CD4-positive, alpha-beta T cell treated with Interleukin-4 for 1 hour (primary cell): ENCODE data around the gene SERPINB3.
"Not testable (repeated sequence)": the region's sequence is repeated elsewhere in the genome, so short reads cannot be mapped to it uniquely, and the experiment has no call there.

Experiments used
- DNase-seq, 2 donors: peaks; one replicate each; pipeline ENCODE4 v3.0.0-alpha.2; 2020 to 2022

SERPINB3 gene

DNA sequence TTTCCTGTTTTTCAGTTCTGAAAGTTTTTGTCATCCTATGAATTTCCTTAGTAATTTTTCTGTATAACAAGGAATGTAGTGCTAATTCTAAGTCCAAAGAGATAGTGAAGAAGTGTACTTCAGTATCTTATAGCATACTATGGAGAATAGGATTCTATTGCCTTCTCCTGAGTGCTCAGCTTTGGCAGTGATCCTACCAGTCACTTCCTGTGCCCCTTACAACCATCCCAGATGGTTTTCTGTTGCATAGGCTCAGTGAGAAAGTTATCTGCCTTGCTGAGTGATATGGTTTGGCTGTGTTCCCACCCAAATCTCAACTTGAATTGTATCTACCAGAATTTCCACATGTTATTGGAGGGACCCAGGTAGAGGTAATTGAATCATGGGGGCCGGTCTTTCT is 17.0 kb downstream of the SERPINB3 start:
- DNase-seq, result not testable (repeated sequence)

DNA sequence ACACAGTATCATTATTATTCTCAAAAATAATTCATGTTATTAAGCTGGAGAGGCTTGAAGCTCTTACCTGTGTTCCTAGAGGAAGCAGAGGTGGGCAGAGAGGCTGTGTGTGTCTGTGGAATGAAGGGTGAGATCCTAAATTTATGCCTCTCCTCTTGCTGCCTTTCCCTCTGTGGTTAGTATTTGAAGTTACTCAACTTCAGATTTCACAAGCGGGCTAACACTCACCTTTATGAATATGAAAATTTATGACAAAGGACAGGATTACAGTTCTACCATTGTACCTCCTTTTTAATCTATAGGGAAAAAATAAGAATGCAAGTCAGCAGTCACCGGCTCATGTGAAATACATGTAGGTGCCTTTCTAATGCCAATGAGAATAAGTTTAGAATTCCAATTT is 17.6 kb downstream of the SERPINB3 start, which contains the start of gene SERPINB4:
Gene SERPINB4 (minus strand): TSS at position 115 of the 400 bp plus-strand sequence. CDS start 679 bp downstream, outside the sequence.
- DNase-seq, result not testable (repeated sequence)

DNA sequence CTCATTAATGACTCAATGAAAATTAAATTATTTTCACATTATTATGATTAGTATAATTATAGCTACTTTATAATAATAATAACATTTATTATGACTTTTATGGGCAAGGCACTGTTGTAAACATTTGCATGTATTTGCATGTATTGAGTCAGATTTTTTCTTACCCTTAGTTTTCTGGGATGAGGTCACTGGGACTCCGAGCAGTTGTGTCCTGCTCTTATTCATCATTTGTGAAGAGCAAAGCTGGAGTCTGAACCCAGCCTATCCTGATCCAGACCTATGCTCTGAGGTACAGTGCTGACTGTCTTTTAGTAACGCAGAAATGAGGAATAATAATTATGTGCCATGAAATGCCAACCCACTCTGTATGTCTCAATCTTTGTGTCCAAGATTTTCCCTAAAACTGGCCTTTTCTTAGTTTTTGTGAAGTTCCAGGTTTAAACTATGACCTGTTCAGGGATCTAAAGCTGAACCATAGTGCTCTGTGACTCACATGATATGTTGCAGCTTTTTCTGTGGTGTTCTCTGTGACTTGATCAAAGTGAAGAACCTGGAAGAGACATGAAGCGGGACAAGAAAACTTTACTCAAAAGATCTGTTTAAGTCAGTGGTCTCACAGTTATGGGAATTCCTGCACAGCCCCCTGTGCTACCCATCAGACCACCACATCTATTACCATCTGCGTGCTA is 18.9 kb downstream of the SERPINB3 start:
- DNase-seq, result not testable (repeated sequence)

DNA sequence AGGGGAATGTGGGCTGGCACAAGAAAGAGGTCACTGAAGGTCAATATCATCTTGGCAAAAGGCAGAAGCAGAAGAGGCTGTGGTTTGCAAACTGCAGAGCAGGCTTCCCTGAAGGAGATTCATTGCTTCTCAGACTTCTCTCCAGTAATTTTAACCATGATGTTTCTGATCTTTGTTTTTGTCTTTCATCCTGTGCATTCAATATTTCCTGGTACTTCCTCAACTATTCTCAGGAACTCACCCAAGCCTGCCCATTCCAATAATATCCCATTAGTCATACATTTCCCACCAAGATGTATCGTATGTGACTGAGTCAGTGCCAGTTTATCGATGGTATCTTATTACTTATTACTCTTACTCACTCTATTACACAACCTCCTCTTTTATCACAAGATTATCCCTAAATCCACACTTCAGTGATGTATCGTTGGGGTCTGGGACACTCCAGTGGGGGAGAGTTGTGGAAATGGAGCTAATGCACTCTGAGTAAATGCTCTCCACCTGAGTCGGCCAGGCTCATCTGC is 20.5 kb downstream of the SERPINB3 start:
- DNase-seq, result not testable (repeated sequence)

DNA sequence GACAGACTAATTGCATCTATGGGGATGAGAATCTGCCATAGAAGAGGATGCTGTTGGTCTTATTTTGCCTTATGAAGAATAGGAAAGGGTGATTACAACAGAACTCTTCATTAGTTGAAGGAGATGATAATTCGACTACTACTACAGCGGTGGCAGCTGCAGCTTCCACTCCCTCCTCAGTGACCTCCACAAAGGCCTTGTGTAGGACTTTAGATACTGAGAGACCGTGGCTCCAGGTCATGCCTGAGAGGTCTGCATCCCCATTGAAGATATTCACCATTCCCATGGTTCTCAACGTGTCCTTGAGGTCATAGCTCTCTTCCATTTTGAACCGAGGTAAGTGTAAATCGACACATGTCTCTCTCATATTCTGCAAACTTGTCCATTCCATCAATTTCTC is 24.0 kb downstream of the SERPINB3 start:
- DNase-seq, result no peak

DNA sequence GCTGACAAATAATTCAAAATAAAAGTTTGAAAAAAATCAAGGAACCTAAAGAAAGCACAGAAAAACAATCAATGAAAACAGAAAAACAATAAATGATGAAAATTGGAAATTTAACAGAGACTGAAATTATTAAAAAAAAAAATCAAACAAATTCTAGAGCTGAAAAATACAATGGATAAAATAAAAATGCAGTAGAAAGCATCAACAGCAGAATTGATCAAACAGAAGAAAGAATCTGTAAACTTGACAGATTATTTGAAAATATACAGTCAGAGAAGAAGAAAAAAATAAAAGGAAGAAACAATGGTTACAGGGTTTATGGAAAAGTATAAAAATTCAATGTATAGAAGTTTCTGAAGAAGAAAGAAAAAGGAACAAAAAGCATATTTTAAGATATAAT is 33.9 kb downstream of the SERPINB3 start:
- no peak for DNase-seq

DNA sequence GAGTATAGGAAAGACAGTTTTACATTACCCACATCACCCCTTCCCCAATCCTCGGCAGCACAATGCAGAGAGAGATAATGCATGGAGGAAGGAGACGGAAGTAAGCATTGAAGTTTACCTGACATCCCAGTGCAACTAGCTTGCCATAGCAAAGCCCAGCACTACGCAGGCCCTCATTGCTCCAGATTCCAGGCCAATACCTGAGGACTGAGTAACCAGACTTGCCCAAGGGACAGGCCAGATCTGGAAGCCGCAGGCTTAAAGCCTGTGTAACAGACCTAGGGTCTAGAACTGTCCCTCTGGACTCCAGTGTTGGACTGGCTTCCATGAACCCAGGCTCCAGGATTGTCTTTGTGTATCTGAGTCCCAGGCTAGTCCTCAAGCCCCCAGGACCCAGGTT is 35.3 kb downstream of the SERPINB3 start:
- DNase-seq, result no peak

DNA sequence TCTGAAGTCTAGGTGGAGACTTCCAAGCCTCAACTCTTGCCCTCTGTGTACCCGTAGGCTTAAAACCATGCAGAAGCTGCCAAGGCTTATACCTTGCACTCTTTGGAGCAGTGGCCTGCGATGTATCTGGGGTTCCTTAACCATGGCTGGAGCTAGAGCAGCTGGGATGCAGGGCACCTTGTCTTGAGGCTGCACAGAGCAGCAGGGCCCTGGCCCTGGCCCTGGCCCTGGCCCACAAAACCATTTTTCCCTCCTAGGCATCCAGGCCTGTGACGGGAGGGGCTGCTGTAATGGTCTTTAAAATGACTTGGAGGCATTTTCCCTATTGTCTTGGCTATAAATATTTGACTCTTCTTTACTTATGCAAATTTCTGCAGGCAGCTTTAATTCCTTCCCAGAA is 36.8 kb downstream of the SERPINB3 start:
- DNase-seq, result no peak

DNA sequence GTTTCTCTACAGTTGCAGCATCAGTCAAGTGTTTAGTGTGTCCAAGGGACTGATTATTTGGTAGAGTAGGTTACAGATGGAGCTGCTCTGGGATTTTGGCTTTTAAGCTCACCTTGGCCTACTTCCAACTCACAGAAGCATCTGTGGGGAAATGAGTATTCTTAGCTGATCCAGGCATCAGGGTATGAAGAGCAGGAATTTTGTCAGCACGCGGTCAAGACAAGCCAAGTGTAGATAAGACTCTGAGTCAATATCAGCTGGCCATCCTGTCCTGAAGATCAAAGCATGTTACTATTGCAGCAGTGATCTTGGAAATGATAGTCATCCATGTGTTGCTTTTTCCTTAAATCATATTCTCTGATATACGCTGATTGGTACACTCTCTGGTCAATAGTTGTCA is 42.0 kb downstream of the SERPINB3 start:
- no peak for DNase-seq

DNA sequence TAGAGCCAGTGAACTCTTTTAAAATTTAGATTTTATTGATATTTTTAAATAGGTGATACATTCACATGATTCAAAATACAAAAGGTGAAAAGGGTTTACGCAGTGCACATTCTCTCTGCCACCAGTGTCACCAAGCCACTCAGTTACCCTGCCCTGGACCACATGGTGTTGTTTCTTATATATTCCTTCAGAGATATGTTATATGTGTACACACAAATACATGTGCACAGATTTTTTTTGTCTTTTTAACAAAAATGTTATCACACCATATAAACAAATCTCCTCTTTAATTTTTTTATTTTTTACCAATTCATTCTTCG is 43.8 kb downstream of the SERPINB3 start:
- DNase-seq, result no peak

DNA sequence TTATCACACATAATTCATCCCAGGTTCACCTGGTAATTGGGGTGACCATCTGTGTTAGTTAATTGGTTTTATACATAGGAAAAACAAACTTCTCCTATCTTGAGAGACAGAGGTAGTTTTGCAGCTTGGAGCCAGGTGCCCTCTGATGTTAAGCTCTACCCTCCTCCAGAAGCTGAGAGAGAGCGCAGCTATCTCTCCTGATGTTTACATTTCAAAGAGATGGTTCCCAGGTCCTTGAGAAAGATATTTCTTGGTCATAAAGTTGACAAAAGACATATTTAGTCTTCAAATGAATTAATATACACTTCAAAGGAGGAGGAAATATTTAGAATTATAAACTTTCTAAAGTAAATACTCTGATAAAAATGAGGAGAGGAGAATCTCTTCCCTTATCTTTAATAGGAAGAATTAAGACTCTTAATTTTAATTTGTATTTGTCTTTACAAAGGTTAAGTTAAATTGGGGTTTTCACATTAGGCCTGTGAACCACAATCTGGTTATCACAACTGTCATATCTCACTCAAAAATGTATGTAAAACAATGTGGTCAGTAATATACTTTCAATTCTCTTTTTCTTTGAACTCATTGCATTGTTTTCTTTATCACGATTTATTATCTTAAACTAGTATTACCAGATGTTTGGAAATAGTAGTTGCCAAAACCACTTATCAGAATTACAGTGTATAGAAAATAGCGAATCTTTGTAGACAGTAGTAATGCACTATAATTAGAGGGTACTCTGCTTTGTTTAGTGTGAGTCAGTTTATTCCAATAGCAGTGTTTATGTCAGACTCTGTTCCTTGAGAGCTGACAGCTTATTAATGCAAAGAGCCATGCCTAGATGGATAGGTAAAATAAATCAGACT is 44.4 kb downstream of the SERPINB3 start:
- no peak for DNase-seq

DNA sequence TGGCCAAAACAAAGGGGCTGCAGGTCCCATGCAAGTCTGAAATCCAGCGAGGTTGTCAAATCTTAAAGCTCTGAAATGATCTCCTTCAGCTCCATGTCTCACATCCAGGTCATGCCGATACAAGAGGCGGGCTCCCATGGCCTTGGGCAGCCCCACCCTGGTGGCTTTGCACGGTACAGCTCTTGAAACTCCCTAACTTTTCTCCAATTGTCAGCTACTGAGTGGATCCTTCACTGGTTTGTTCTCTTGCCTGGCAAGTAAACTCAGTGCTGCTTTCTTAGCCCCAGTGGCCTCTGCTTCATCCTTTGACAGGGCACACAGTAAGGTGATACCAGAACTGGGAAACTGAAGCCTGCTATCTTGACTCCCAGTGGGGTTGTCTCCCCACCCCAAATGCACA is 48.3 kb downstream of the SERPINB3 start:
- no peak for DNase-seq

DNA sequence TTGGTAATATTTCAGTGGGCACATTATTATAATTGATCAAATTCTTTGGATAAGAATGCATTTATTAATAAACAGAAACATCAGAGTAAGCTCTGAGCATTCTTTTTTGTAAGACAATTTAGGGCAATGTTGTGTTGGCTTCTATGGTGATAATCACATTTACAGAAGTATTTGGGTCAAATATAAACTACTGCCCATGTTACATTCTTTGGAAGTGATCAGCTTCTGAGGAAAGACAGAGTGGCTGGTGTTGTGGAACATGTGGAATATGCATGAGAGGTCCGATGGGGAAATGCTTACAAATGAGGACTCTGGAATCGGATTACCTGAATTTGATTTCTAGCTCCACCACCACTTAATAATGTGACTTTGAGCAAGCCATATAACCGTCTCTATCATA is 55.2 kb downstream of the SERPINB3 start:
- DNase-seq, result no peak
